AG04450 (cell line): ENCODE data around the gene ELMOD3. TPM values are rescaled to one million over a fixed set of nuclear protein-coding genes. Genes with fewer than 3 reads are reported as not detected.
A peak's percentile ranks its signal among the peaks of the same experiment; 100 is the strongest.

Experiments used
- CTCF ChIA-PET: fragments of 300-600, 350-600 bp; formaldehyde crosslinking; extraction: SDS; loops from one replicate; lab custom pipeline; 2022; ENCODE audit warnings: antibody characterized with exemption, inconsistent platforms; lab: Charles Lee
- POLR2A ChIA-PET: fragments of 350-600 bp; formaldehyde crosslinking; extraction: SDS; loops from one replicate; lab custom pipeline; 2021; ENCODE audit warnings: antibody characterized with exemption, inconsistent platforms; lab: Yijun Ruan, JAX
- DNase-seq: peaks from one replicate; pipeline ENCODE4 v3.0.0-alpha.2; 2011; ENCODE audit warnings: low read depth, low spot score
- H3K27ac ChIP-seq: one replicate; pipeline ENCODE4 v1.5.1; 2012; ENCODE audit warnings: low read depth, low read length, control low read depth
- H3K27me3 ChIP-seq: one replicate; pipeline ENCODE4 v1.6.0; 2012; ENCODE audit warnings: low read length; ENCODE audit not compliant: control insufficient read depth, insufficient read depth
- H3K4me3 ChIP-seq: 2 replicates; pipeline ENCODE4 v1.5.1; 2011; ENCODE audit warnings: mild to moderate bottlenecking, low read depth, low read length, control low read depth
- H3K9me3 ChIP-seq: 2 replicates; pipeline ENCODE4 v1.5.1; 2012; ENCODE audit warnings: low read length; ENCODE audit not compliant: control insufficient read depth, insufficient read depth
- CTCF ChIP-seq: IDR thresholded peaks from 2 replicates; pipeline ENCODE4 v1.5.1; 2011; ENCODE audit warnings: low read depth, low read length, control low read depth, inconsistent platforms
- polyA plus RNA-seq: library from polyadenylated mRNA; depleted of rRNA; stranded (reverse); fragments of >200 nt; gene quantifications from 2 replicates; pipeline ENCODE4 v1.2.3, GENCODE V29; 2011

The ELMOD3 gene
- polyA plus RNA-seq, 1 experiment, result 17.8 TPM

- Histone ChIP-seq H3K27ac (no peak overlapping the region), H3K9me3 (no peaks in the 10 kb centered on the region; the same call in 1 of the 2 replicates), H3K4me3 (peak overlapping the region; percentile 82), H3K27me3 (no peaks in the 10 kb centered on the region)
- CTCF ChIA-PET, result interaction anchor here (1.1 to 2.4 kb wide), 2 partner anchors 24 to 226 kb away, joined by 4 to 12 read pairs; no protein-coding TSS in a partner anchor
- no peak for TF ChIP-seq CTCF
- POLR2A ChIA-PET, result interaction anchor here (0.6 to 1.2 kb wide), 5 partner anchors 10 to 429 kb away, joined by 3 to 6 read pairs (median 3); partner anchors contain the start of gene MAT2A
- DNase-seq, result no peak
Measured at GRCh38 chr2:85324639-85325465, 29.7 kb upstream of the ELMOD3 start.

GRCh38 chr2:85325466-85325811, 29.1 kb upstream of the ELMOD3 start:
- TF ChIP-seq CTCF, result no peak
- H3K27ac ChIP-seq, result no peak overlapping the region
- CTCF ChIA-PET, result interaction anchor here (1.1 to 2.4 kb wide), 3 partner anchors 25 to 226 kb away, joined by 4 to 12 read pairs (median 4); no protein-coding TSS in a partner anchor
- H3K9me3 ChIP-seq, result no peaks in the 10 kb centered on the region; the same call in 1 of the 2 replicates
- peak overlapping the region; percentile 82 for H3K4me3 ChIP-seq
- DNase-seq, result no peak
- no peaks in the 10 kb centered on the region for H3K27me3 ChIP-seq
- POLR2A ChIA-PET, result interaction anchor here (0.8 to 1.2 kb wide), 2 partner anchors 11 to 213 kb away, joined by 3 read pairs; partner anchors contain the start of gene MAT2A

- Histone ChIP-seq H3K9me3 (no peaks in the 10 kb centered on the region; the same call in 1 of the 2 replicates), H3K4me3 (peak overlapping the region; percentile 82), H3K27ac (no peak overlapping the region), H3K27me3 (no peaks in the 10 kb centered on the region)
- ChIA-PET POLR2A (interaction anchor here (0.6 to 3.5 kb wide), 6 partner anchors 14 to 781 kb away, joined by 3 to 18 read pairs (median 6); partner anchors contain the start of genes MAT2A and SH2D6), CTCF (interaction anchor here (0.5 to 1.7 kb wide), 5 partner anchors 23 to 311 kb away, joined by 3 to 4 read pairs (median 3); no protein-coding TSS in a partner anchor)
- TF ChIP-seq CTCF, result no peak
- DNase-seq, result no peak
Measured at GRCh38 chr2:85326406-85327159, 28.0 kb upstream of the ELMOD3 start.

GRCh38 chr2:85327160-85327821, 27.3 kb upstream of the ELMOD3 start:
- ChIA-PET CTCF (interaction anchor here (0.7 to 1.7 kb wide), 3 partner anchors 10 to 224 kb away, joined by 3 to 4 read pairs (median 3); no protein-coding TSS in a partner anchor), POLR2A (interaction anchor here (0.8 to 3.5 kb wide), 10 partner anchors 15 to 285 kb away, joined by 3 to 18 read pairs (median 4); partner anchors contain the start of genes C2orf68, ELMOD3, MAT2A and RETSAT)
- Histone ChIP-seq H3K27ac (no peak overlapping the region), H3K4me3 (peak overlapping the region; percentile 82), H3K27me3 (no peaks in the 10 kb centered on the region), H3K9me3 (no peaks in the 10 kb centered on the region)
- no peak for DNase-seq
- TF ChIP-seq CTCF, result no peak
